SJSA1 (cell line): Measurements from ENCODE around the gene MCUR1. TPM values are rescaled to one million over a fixed set of nuclear protein-coding genes. Genes with fewer than 3 reads are reported as not detected.
A peak's percentile ranks its signal among the peaks of the same experiment; 100 is the strongest.
"Not testable (repeated sequence)": the region's sequence is repeated elsewhere in the genome, so short reads cannot be mapped to it uniquely, and the experiment has no call there.

Experiments
- DNase-seq, 2 experiments: peaks; one replicate each; pipeline ENCODE4 v3.0.0-alpha.2; 2015 to 2020; ENCODE audit warnings: low spot score in 2 of 2, low read depth in 1 of 2
- H3K27ac ChIP-seq: fragments of 250-450 bp; sonication (Bioruptor Pico); 2 replicates; pipeline ENCODE4 v1.5.1; 2020; ENCODE audit warnings: mild to moderate bottlenecking, moderate library complexity
- H3K27me3 ChIP-seq: fragments of 250-450 bp; sonication (Bioruptor Pico); replicated peaks from 2 replicates; pipeline ENCODE4 v1.5.1; 2020; ENCODE audit warnings: mild to moderate bottlenecking, moderate library complexity
- H3K36me3 ChIP-seq: fragments of 250-450 bp; sonication (Bioruptor Pico); 2 replicates; pipeline ENCODE4 v1.5.1; 2020; ENCODE audit warnings: mild to moderate bottlenecking
- H3K4me1 ChIP-seq: fragments of 250-450 bp; sonication (Bioruptor Pico); replicated peaks from 2 replicates; pipeline ENCODE4 v1.6.1; 2021; ENCODE audit warnings: mild to moderate bottlenecking
- H3K4me3 ChIP-seq: fragments of 250-450 bp; sonication (Bioruptor Pico); 2 replicates; pipeline ENCODE4 v1.5.1; 2020; ENCODE audit warnings: mild to moderate bottlenecking
- H3K9me3 ChIP-seq: fragments of 250-450 bp; sonication (Bioruptor Pico); replicated peaks from 2 replicates; pipeline ENCODE4 v1.5.1; 2020; ENCODE audit warnings: mild to moderate bottlenecking
- total RNA-seq: library from RNA; depleted of rRNA; stranded (reverse); fragments of >200 nt; shearing (Covaris generic); gene quantifications from 2 replicates; pipeline ENCODE4 v1.2.3, GENCODE V29; 2014

Gene MCUR1
- total RNA-seq, 1 experiment from 2014 or later: 25.1 TPM

DNA sequence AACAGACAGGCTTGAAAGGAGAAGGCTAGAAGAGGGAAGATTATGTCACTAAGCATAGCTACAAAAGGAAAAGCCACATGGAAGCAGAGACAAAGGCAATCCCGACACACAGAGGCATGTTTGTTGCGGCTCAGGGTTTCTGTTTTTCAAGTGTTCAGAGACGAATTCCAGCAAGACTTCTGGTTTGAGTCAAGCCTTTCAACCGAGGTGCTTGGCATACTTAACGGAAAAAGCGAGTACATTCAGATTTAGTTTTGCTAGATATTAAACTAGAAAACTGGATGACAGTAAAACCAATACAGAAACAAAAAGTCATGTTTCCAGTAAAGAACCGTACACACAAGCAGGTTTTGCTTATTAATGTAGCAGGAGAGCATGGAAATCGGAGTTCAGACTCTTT, 27.2 kb downstream of the MCUR1 start:
- Histone ChIP-seq H3K27ac (peak overlapping the region; percentile 45), H3K4me1 (peaks cover 8% of the 10 kb centered on the region), H3K27me3 (no peaks in the 10 kb centered on the region), H3K4me3 (peak overlapping the region; percentile 6; the same call in 1 of the 2 replicates), H3K9me3 (no peaks in the 10 kb centered on the region), H3K36me3 (peaks cover 29% of the 10 kb centered on the region)
- DNase-seq: peak in 1 of 2 experiments; percentile 25

DNA sequence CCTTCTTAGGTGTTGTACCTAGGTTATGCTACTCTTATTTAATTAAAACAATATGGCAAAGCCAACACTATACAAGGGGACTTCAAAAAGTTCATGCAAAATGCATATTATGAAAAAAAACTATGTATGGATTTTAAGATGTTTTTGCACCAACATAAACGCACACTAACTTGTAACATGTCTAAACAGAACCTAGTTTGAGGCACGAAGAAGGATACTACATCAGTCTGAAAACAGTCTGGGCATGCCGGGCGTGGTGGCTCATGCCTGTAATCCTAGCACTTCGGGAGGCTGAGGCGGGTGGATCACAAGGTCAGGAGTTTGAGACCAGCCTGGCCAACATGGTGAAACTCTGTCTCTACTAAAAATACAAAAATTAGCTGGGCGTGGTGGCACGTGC, 34.2 kb downstream of the MCUR1 start:
- H3K27me3 ChIP-seq, DNase-seq, H3K4me3 ChIP-seq, H3K36me3 ChIP-seq, H3K27ac ChIP-seq, H3K9me3 ChIP-seq: not testable (repeated sequence)
- H3K4me1 ChIP-seq: peaks cover 18% of the 10 kb centered on the region

DNA sequence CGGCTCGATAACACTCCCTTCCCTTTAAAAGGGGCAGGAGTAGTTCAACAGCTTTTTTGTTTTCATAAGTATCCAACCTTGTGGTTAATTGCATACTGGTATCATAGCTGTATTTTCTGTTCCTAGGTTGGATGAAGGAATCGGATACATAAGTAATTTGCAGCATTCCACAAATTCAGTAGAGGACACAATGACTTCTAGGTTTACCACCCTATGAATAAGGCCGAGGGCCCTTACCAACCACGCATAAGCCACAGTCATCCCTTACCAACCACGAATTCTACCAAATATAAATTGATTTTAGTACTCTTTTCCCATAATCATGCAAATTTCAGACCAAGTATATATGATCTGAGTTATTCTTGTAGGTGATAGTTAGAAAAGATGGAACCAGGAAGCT, 36.3 kb downstream of the MCUR1 start:
- Histone ChIP-seq H3K4me3 (no peak overlapping the region), H3K36me3 (no peaks in the 10 kb centered on the region), H3K9me3 (no peaks in the 10 kb centered on the region), H3K27ac (no peak overlapping the region), H3K27me3 (no peaks in the 10 kb centered on the region), H3K4me1 (peaks cover 18% of the 10 kb centered on the region)
- DNase-seq: no peak

DNA sequence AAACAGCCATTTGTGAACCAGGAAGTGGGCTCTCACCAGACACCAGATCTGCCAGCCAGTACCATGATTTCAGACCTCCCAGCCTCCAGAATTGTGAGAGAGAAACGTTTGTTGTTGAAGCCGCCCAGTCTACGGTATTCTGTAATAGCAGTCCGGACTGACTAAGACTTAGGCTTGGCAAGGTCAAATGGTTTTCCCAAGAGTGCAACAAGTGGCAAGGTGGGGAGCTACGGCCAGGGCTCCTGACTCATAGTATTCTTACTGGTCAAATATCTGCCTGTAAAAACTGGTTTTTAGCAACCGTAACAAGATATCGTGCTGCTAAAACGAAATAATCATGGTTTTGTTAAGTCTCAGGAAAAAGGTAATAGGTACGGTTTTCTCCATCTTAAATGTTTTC, 37.8 kb downstream of the MCUR1 start:
- Histone ChIP-seq H3K4me1 (peaks cover 18% of the 10 kb centered on the region), H3K4me3 (no peak overlapping the region), H3K9me3 (no peaks in the 10 kb centered on the region), H3K36me3 (no peaks in the 10 kb centered on the region), H3K27me3 (no peaks in the 10 kb centered on the region), H3K27ac (peak overlapping the region; percentile 19; the same call in 1 of the 2 replicates)
- DNase-seq: no peak

DNA sequence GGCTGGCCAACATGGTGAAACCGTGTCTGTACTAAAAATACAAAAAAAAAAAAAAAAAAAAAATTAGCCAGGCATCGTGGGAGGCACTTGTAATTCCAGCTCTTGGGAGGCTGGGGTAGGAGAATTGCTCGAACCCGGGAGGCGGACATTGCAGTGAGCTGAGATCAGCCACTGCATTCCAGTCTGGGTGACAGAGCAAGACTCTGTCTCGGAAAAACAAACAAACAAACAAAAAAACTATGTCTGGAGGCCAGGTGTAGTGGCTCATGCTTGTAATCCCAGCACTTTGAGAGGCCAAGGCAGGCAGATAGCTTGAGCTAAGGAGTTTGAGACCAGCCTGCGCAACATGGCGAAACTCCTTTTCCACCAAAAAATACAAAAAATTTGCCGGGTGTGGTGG, 38.9 kb downstream of the MCUR1 start:
- Histone ChIP-seq H3K27ac (peak overlapping the region; percentile 26), H3K4me1 (peaks cover 18% of the 10 kb centered on the region)
- not testable (repeated sequence) for H3K27me3 ChIP-seq, H3K9me3 ChIP-seq, H3K36me3 ChIP-seq, H3K4me3 ChIP-seq
- DNase-seq: peak; percentile 54 to 75

DNA sequence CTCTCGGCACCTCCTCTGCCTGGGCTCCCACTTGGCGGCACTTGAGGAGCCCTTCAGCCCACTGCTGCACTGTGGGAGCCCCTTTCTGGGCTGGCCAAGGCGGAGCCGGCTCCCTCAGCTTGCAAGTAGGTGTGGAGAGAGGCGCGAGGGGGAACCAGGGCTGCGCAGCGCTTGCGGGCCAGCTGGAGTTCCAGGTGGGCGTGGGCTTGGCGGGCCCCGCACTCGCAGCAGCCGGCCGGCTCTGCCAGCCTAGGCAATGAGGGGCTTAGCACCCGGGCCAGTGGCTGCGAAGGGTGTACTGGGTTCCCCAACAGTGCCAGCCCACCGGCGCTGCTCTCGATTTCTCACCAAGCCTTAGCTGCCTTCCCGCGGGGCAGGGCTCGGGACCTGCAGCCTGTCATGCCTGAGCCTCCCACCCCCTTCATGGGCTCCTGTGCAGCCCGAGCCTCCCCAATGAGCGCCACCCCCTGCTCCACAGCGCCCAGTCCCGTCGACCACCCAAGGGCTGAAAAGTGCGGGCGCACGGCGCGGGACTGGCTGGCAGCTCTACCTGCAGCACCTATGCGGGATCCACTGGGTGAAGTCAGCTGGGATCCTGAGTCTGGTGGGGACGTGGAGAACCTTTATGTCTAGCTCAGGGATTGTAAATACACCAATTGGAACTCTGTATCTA, 41.9 kb downstream of the MCUR1 start:
- H3K27ac ChIP-seq, H3K4me3 ChIP-seq, H3K9me3 ChIP-seq, DNase-seq, H3K36me3 ChIP-seq, H3K27me3 ChIP-seq: not testable (repeated sequence)
- H3K4me1 ChIP-seq: peaks cover 25% of the 10 kb centered on the region

DNA sequence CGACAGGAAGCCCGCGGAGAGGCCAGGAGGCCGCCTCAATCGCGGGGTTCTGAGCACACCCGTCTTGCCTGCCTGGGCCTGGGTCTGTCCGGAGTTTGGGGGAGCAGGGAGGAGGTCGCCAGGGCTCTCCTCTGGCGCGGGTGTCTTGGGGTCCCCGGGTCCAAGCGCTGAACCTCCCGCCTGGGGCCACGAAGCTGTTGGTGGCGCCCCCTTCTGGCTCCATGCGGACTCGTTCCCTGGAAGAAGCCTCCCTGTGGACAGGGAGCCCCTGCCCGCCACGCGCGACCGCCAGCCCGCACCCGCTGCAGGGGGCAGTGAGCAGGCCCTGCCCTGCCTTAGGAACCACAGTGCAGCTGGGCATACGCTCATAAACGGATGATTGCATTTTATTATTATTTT, 44.7 kb downstream of the MCUR1 start:
- peaks cover 31% of the 10 kb centered on the region for H3K4me1 ChIP-seq
- no peaks in the 10 kb centered on the region for H3K27me3 ChIP-seq
- no peak for DNase-seq
- H3K4me3 ChIP-seq: no peak overlapping the region
- H3K9me3 ChIP-seq: no peaks in the 10 kb centered on the region
- H3K27ac ChIP-seq: no peak overlapping the region
- H3K36me3 ChIP-seq: no peaks in the 10 kb centered on the region

DNA sequence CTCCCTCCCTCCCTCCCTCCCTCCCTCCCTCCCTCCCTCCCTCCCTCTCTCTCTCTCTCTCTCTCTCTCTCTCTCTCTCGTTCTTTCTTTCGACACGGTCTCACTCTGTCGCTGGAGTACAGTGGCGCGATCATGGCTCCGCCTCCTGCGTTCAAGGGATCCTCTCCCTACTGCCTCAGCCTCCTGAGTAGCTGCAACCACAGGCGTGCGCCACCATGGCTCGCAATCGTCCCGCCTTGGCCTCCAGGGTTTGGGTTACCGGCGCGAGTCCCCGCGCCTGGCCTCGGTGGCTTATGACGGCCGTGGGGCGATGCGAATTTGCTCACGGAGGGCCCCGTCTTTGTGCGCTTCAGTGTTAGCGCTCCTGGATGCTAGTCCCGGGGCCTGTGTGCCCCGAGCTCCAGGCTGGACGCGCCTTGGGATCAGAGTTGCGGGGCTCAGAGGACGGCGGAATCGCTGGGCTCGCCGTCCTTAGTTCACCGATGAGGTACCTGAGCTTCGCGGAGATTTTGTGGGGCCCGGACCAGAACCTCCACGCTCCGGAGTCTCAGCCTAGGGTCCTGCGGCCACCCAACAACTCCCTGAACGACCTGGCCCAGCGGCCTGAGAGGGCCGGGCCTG, 45.2 kb downstream of the MCUR1 start:
- no peaks in the 10 kb centered on the region for H3K27me3 ChIP-seq
- no peaks in the 10 kb centered on the region for H3K9me3 ChIP-seq
- H3K4me3 ChIP-seq: no peak overlapping the region
- no peak for DNase-seq
- no peaks in the 10 kb centered on the region for H3K36me3 ChIP-seq
- no peak overlapping the region for H3K27ac ChIP-seq
- H3K4me1 ChIP-seq: peaks cover 31% of the 10 kb centered on the region

DNA sequence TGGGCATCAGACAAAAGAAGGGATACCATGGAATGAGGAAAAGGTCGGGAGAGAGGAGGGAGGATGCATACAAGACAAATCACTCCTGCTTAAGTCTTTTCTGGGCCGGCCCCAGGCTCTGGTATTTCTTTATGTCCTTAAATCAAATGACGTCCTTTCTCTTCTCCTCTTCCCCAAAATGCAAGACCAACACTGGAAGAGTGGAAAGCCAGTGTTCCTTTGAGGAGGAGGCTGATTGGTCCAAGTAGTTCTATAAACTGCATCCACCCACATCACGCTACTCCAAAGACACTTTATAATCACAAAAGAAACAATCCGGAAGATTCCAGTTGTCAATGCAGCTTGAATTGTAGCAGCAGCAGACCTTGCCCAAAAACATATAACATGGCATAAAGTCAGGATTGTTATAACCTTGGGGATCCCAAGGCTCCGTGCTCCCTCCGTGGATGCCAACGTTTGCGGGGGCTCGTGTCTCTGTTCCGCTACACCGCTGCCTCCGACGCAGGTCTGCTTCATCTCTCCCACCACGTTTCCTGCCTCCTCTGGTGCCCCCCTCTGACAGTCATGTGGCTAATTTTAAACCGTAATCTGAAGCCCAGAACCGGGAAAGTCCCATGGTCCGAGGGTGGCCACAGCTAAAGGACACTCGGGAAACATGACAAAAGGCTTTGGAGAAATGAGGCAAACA, 47.1 kb downstream of the MCUR1 start:
- H3K4me3 ChIP-seq: peak overlapping the region; percentile 27
- H3K36me3 ChIP-seq: no peaks in the 10 kb centered on the region
- no peaks in the 10 kb centered on the region for H3K27me3 ChIP-seq
- H3K9me3 ChIP-seq: no peaks in the 10 kb centered on the region
- peak overlapping the region; percentile 81 for H3K27ac ChIP-seq
- peaks cover 46% of the 10 kb centered on the region for H3K4me1 ChIP-seq
- peak; percentile 80 to 86 for DNase-seq

DNA sequence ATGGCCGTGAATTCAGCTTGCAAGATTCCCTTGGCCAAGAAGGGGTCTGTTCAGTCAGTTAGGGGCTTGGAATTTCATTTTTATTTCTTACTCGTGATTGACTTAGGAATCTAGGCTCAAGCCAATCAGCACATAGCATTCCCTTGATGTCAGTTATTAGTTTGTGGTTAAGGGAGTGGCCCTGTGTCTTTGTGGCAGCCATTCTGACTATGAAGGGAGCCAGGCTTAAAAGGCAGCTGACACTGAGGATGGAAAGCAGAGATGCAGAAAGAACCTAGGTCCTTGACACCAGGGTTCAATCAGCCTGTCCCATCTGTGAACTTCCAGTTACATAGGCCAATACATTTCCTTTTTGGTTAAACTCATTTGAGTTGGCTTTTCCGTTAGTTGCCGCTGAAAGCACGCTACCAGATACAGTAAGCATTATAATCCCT, 48.1 kb downstream of the MCUR1 start:
- DNase-seq: peak in 1 of 2 experiments; percentile 70
- Histone ChIP-seq H3K9me3 (no peaks in the 10 kb centered on the region), H3K27me3 (no peaks in the 10 kb centered on the region), H3K36me3 (no peaks in the 10 kb centered on the region), H3K27ac (peak overlapping the region; percentile 81), H3K4me1 (peaks cover 48% of the 10 kb centered on the region), H3K4me3 (no peak overlapping the region)

DNA sequence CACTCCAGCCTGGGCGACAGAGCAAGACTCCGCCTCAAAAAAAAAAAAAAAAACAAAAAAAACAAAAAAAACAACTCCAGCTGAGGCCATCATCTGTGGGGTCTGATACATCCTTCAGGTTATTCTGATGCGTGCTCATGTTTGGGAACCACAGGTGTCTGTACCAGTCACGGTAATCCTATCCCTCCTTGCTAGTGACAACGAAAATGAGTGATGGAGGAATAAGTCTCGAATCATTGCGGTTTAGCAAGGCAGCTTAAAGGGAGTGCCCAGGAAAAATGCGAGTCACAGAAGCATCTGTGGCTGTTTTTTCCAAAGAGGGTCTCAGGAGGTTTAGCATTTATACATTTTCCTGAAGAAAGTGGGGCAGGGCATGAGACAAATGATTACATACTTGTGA, 48.8 kb downstream of the MCUR1 start:
- Histone ChIP-seq H3K36me3 (no peaks in the 10 kb centered on the region), H3K4me1 (peaks cover 48% of the 10 kb centered on the region), H3K9me3 (no peaks in the 10 kb centered on the region), H3K4me3 (no peak overlapping the region), H3K27ac (peak overlapping the region; percentile 81), H3K27me3 (no peaks in the 10 kb centered on the region)
- DNase-seq: no peak

DNA sequence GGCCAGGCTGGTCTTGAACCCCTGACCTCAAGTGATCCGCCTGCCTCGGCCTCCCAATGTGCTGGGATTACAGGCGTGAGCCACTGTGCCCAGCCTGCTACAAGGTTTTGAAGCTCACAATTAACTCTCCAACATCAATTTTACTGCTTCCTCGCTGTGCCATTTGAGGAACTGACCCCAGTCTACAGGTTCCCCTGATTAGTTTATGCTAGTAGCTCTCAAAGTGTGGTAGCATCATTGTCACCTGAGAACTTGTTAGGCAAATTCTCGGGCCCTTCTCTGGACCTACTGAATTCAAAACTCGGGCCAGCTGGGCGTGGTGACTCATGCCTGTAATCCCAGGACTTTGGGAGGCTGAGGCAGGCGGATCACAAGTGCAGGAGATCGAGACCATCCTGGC, 49.4 kb downstream of the MCUR1 start:
- Histone ChIP-seq H3K4me3 (no peak overlapping the region), H3K36me3 (no peaks in the 10 kb centered on the region), H3K9me3 (no peaks in the 10 kb centered on the region), H3K4me1 (peaks cover 48% of the 10 kb centered on the region), H3K27ac (no peak overlapping the region), H3K27me3 (no peaks in the 10 kb centered on the region)
- no peak for DNase-seq

DNA sequence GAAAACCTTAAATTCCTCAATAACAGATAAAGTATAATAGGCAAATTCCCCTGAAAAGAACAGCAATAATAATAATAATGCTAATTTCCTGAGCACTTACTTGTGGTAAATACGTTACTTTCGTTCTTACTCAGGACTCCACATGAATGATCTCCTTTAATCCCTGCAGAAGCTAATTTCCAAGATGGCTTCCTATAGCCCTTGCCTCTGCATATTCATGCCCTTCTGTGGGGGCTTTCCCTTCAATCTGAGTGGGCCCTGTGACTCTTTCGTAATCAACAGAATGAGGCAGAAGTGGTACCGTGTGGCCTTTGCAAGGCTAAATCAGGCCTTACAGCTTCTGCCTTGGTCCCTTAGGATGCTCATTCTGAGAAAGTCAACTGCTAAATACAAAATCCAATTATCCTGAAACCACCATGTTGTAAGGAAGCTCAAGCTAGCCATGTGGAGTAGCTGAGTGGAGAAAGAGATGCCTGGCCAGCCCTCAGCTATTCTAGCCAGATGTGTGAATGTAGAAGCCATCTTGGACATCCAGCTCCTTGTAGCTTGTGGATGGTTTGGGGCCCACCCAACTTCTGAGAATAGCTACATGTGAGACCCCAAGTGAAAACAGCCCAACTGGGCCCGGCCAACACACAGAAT, 50.5 kb downstream of the MCUR1 start:
- H3K27me3 ChIP-seq: no peaks in the 10 kb centered on the region
- no peak overlapping the region for H3K27ac ChIP-seq
- no peaks in the 10 kb centered on the region for H3K9me3 ChIP-seq
- no peak overlapping the region for H3K4me3 ChIP-seq
- H3K36me3 ChIP-seq: no peaks in the 10 kb centered on the region
- DNase-seq: no peak
- peaks cover 48% of the 10 kb centered on the region for H3K4me1 ChIP-seq
